DOHH2 (cell line): ENCODE results near the gene EEF1AKMT3.

Source experiments
- H3F3A ChIP-seq: fragments of 200-600 bp; sonication (generic), shearing (Covaris generic); 2 replicates; pipeline ENCODE4 v1.6.0; 2016; ENCODE audit warnings: antibody characterized with exemption, mild to moderate bottlenecking; ENCODE audit not compliant: control insufficient read depth, insufficient read depth
- H3K27ac ChIP-seq: fragments of 200-600 bp; sonication (generic); 2 replicates; pipeline ENCODE4 v1.5.1; 2014; ENCODE audit warnings: low read depth, mild to moderate bottlenecking, low read length, moderate library complexity
- H3K27me3 ChIP-seq: fragments of 200-600 bp; sonication (generic); 2 replicates; pipeline ENCODE4 v1.6.1; 2014; ENCODE audit warnings: mild to moderate bottlenecking, low read length, mixed read lengths; ENCODE audit not compliant: control insufficient read depth
- H3K36me3 ChIP-seq: fragments of 200-600 bp; sonication (generic); 2 replicates; pipeline ENCODE4 v1.6.1; 2014; ENCODE audit warnings: mild to moderate bottlenecking, low read length, moderate library complexity, mixed read lengths; ENCODE audit not compliant: control insufficient read depth
- H3K4me1 ChIP-seq: fragments of 200-600 bp; sonication (generic); 2 replicates; pipeline ENCODE4 v1.6.1; 2014; ENCODE audit warnings: mild to moderate bottlenecking, low read length, mixed read lengths; ENCODE audit not compliant: control insufficient read depth
- H3K4me2 ChIP-seq: fragments of 200-600 bp; sonication (generic); 2 replicates; pipeline ENCODE4 v1.6.0; 2014; ENCODE audit warnings: mild to moderate bottlenecking, low read length, moderate library complexity
- H3K4me3 ChIP-seq: fragments of 200-600 bp; sonication (generic); 2 replicates; pipeline ENCODE4 v1.5.1; 2014; ENCODE audit warnings: mild to moderate bottlenecking, low read length, mixed read lengths
- H3K79me2 ChIP-seq: fragments of 200-600 bp; sonication (generic); 2 replicates; pipeline ENCODE4 v1.6.1; 2014; ENCODE audit warnings: mild to moderate bottlenecking, low read length, mixed read lengths; ENCODE audit not compliant: control insufficient read depth
- H3K9me2 ChIP-seq: fragments of 200-600 bp; sonication (generic); replicated peaks from 2 replicates; pipeline ENCODE4 v1.6.1; 2014; ENCODE audit warnings: mild to moderate bottlenecking, low read length, mixed read lengths; ENCODE audit not compliant: control insufficient read depth
- H3K9me3 ChIP-seq: fragments of 200-600 bp; sonication (generic); 2 replicates; pipeline ENCODE4 v1.6.1; 2014; ENCODE audit warnings: antibody characterized with exemption, low read length, mixed read lengths; ENCODE audit not compliant: control insufficient read depth, insufficient read depth
- H4K20me1 ChIP-seq: fragments of 200-600 bp; sonication (generic); 2 replicates; pipeline ENCODE4 v1.6.0; 2014; ENCODE audit warnings: low read depth, mild to moderate bottlenecking, antibody characterized with exemption, low read length, moderate library complexity; ENCODE audit not compliant: control insufficient read depth, insufficient read depth
- EZH2phosphoT487 ChIP-seq: fragments of 200-600 bp; sonication (generic); IDR thresholded peaks from 2 replicates; pipeline ENCODE4 v1.6.1; 2017; ENCODE audit warnings: borderline replicate concordance, mild to moderate bottlenecking, antibody characterized with exemption, low read length, moderate library complexity, mixed read lengths
- TF ChIP-seq, protein P1 (sequence below): fragments of 200-600 bp; sonication (generic); IDR thresholded peaks from one replicate; pipeline ENCODE4 v1.5.1; 2014; ENCODE audit warnings: antibody characterized with exemption, mild to moderate bottlenecking, low read depth, low read length; ENCODE audit not compliant: poor library complexity, severe bottlenecking

Gene EEF1AKMT3

DNA sequence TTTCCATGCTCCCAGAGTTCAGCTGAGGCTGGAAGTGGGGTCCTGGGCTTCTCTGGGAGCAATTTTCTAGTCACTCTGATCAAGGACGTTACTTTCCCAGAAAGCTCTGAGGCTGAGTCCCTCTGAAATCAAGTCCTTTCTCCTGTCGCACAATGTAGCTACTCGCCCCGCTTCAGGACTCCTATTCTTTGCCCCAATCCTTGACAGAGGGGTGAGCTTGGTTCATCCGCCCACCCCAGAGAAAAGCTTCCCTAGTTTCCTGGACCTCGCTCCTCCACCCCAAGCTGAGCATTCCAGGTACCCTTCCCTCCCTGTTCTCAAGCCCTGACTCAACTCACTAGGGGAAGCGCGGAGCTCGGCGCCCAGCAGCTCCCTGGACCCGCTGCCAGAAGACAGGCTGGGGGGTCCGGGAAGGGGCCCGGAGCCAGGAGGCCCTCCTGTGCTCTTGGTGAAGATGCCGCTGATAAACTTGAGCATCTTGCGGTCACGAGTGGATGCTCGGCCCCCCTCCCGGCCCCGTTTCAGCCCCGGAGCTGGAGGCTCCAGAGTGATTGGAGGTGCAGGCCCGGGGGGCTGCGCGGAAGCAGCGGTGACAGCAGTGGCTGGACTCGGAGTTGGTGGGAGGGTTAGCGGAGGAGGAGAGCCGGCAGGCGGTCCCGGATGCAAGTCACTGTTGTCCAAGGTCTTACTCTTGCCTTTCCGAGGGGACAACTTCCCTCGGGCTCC, 35.5 kb upstream of the EEF1AKMT3 start:
- Histone ChIP-seq H3K4me3 (no peak overlapping the region), H3K27me3 (no peaks in the 10 kb centered on the region), H4K20me1 (no peaks in the 10 kb centered on the region), H3K9me3 (no peaks in the 10 kb centered on the region), H3K79me2 (peaks cover 30% of the 10 kb centered on the region), H3K36me3 (peaks cover 22% of the 10 kb centered on the region), H3K4me2 (no peak overlapping the region), H3F3A (no peaks in the 10 kb centered on the region; the same call in 1 of the 2 replicates), H3K4me1 (peaks cover 24% of the 10 kb centered on the region), H3K27ac (no peak overlapping the region), H3K9me2 (no peaks in the 10 kb centered on the region)
- TF ChIP-seq, protein P1, sequence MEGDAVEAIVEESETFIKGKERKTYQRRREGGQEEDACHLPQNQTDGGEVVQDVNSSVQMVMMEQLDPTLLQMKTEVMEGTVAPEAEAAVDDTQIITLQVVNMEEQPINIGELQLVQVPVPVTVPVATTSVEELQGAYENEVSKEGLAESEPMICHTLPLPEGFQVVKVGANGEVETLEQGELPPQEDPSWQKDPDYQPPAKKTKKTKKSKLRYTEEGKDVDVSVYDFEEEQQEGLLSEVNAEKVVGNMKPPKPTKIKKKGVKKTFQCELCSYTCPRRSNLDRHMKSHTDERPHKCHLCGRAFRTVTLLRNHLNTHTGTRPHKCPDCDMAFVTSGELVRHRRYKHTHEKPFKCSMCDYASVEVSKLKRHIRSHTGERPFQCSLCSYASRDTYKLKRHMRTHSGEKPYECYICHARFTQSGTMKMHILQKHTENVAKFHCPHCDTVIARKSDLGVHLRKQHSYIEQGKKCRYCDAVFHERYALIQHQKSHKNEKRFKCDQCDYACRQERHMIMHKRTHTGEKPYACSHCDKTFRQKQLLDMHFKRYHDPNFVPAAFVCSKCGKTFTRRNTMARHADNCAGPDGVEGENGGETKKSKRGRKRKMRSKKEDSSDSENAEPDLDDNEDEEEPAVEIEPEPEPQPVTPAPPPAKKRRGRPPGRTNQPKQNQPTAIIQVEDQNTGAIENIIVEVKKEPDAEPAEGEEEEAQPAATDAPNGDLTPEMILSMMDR = no peak
- no peak for TF ChIP-seq EZH2phosphoT487

DNA sequence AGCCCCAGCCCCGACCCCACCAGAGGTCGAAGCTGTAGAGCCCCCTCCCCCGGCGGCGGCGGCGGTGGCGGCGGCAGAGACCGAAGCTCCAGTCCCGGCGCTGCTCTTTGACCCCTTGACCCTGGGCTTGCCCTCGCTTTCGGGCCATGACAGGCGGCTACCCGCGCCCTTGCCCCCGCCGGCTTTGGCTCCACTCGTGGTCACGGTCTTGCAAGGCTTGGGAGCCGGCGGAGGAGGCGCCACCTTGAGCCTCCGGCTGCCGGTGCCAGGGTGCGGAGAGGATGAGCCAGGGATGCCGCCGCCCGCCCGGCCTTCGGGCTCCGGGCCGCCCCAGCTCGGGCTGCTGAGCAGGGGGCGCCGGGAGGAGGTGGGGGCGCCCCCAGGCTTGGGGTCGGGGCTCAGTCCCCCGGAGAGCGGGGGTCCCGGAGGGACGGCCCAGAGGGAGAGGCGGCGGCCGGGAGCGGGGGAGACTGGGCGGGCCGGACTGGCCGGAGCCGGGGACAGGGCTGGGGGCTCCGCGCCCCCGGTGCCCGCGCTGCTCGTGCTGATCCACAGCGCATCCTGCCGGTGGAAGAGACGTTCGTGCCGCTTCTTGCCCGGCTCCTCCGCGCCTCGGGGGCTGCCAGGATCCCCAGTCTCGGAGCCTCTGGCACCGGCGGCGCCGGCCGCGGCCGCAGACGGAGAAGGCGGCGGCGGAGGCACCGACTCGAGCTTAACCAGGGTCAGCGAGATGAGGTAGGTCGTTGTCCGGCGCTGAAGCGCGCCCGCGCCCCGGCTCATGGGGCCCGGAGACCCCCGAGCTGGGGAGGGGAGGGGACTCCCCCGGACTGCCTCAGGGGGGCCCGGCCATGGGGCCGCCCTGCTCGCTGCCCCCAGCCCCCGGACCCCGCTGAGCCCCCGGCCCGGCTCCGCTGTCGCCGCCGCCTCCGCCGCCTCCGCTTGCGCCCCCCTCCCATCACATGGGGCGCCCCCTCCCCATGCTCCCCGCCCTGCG, 34.6 kb upstream of the EEF1AKMT3 start:
- TF ChIP-seq, protein P1 = no peak
- TF ChIP-seq EZH2phosphoT487 = no peak
- Histone ChIP-seq H3K9me3 (no peaks in the 10 kb centered on the region), H4K20me1 (no peaks in the 10 kb centered on the region), H3K4me2 (no peak overlapping the region), H3K27ac (no peak overlapping the region), H3K4me1 (peaks cover 32% of the 10 kb centered on the region), H3K36me3 (peaks cover 17% of the 10 kb centered on the region), H3K27me3 (no peaks in the 10 kb centered on the region), H3K9me2 (no peaks in the 10 kb centered on the region), H3K79me2 (peaks cover 32% of the 10 kb centered on the region), H3K4me3 (no peak overlapping the region), H3F3A (no peaks in the 10 kb centered on the region; the same call in 1 of the 2 replicates)

DNA sequence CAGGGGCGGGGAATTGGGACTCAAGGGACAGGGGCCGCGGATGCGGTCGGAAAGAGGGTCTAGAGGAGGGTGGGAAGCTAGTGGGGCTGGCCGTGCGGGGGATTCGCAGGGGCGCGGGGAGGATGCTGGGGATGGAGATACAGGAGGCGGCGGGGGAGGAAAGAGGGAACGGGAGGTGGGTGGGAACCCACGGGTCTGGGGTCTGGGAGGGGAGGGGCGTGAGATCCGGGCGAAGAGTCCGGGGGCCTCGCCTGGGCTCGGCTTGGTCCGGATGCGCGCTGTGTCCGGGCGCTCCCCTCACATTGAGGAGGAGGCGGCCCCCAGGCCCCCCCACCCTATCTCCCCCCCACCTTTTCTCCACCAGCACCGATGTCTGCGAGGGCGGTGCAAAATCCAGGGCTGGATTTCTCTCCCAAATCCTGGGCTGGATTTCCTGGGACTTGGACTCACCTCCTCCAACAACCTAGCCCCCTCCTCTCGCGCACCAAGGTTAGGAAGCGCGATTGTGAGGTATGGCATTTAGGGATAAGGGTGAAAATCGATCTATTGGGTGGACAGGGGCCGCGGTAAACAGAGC, 33.7 kb upstream of the EEF1AKMT3 start, which contains the start of gene AGAP2:
AGAP2 (minus strand) TSS at position 82 of the 577 bp plus-strand sequence. CDS start 496 bp downstream, outside the sequence.
- no peaks in the 10 kb centered on the region for H3K27me3 ChIP-seq
- H3K4me3 ChIP-seq = no peak within 1 kb of the TSS
- TF ChIP-seq, protein P1 = no peak
- TF ChIP-seq EZH2phosphoT487 = no peak
- H3K79me2 ChIP-seq = peaks cover 32% of the 10 kb centered on the region
- H3K36me3 ChIP-seq = peaks cover 9% of the 10 kb centered on the region; the same call in 1 of the 2 replicates
- H3K9me3 ChIP-seq = no peaks in the 10 kb centered on the region
- H3K27ac ChIP-seq = no peak within 1 kb of the TSS
- H3F3A ChIP-seq = peaks cover 2% of the 10 kb centered on the region; the same call in 1 of the 2 replicates
- H3K9me2 ChIP-seq = no peaks in the 10 kb centered on the region
- H3K4me2 ChIP-seq = peak within 1 kb of the TSS; percentile 17; the same call in 1 of the 2 replicates
- H3K4me1 ChIP-seq = peaks cover 42% of the 10 kb centered on the region
- H4K20me1 ChIP-seq = no peaks in the 10 kb centered on the region
